ENCODE measurements around the gene IL20RB.

GRCh38 chr3:136958939-136959338 lies 1.2 kb downstream of the IL20RB start:
- TF ChIP-seq, protein P1, sequence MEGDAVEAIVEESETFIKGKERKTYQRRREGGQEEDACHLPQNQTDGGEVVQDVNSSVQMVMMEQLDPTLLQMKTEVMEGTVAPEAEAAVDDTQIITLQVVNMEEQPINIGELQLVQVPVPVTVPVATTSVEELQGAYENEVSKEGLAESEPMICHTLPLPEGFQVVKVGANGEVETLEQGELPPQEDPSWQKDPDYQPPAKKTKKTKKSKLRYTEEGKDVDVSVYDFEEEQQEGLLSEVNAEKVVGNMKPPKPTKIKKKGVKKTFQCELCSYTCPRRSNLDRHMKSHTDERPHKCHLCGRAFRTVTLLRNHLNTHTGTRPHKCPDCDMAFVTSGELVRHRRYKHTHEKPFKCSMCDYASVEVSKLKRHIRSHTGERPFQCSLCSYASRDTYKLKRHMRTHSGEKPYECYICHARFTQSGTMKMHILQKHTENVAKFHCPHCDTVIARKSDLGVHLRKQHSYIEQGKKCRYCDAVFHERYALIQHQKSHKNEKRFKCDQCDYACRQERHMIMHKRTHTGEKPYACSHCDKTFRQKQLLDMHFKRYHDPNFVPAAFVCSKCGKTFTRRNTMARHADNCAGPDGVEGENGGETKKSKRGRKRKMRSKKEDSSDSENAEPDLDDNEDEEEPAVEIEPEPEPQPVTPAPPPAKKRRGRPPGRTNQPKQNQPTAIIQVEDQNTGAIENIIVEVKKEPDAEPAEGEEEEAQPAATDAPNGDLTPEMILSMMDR (IDR thresholded peaks at IDR 0.05): no peak
- no peak for TF ChIP-seq EP300 (IDR thresholded peaks at IDR 0.05)
